Measurements from ENCODE around the gene KRTAP5-8.

DNA sequence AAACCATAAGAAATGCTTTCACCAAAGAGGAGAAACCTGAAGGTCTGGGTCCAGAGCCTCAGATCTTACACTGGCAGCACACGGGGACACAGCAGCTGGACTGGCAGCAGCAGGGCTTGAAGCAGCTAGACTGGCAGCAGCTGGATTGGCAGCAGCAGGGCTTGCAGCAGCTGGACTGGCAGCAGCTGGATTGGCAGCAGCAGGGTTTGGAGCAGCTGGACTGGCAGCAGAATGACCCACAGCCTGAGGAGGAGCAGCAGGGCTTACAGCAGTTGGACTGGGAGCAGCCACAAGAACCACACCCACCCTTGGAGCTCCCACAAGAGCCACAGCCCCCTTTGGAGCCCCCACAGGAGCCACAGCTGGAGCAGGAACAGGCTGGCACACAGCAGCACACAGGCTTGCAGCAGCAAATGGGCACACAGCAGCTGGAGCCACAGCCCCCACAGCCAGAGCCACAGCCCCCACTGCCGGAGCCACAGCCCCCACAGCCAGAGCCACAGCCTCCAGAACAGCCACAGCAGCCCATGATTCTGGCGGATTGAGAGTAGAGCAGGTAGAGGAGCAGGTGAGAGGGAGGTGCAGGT lies 44.6 kb downstream of the KRTAP5-8 start, which contains the start of gene KRTAP5-11:
- TF ChIP-seq, protein P1, sequence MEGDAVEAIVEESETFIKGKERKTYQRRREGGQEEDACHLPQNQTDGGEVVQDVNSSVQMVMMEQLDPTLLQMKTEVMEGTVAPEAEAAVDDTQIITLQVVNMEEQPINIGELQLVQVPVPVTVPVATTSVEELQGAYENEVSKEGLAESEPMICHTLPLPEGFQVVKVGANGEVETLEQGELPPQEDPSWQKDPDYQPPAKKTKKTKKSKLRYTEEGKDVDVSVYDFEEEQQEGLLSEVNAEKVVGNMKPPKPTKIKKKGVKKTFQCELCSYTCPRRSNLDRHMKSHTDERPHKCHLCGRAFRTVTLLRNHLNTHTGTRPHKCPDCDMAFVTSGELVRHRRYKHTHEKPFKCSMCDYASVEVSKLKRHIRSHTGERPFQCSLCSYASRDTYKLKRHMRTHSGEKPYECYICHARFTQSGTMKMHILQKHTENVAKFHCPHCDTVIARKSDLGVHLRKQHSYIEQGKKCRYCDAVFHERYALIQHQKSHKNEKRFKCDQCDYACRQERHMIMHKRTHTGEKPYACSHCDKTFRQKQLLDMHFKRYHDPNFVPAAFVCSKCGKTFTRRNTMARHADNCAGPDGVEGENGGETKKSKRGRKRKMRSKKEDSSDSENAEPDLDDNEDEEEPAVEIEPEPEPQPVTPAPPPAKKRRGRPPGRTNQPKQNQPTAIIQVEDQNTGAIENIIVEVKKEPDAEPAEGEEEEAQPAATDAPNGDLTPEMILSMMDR (conservative IDR thresholded peaks at IDR 0.05; ENCODE audit: low read depth, low read length), result no peak
- no peak for TF ChIP-seq POLR2A (IDR thresholded peaks at IDR 0.05; ENCODE audit: low read depth, low read length)
